Brain pericyte (primary cell): ENCODE measurements around the gene BMP2K.
"Not testable (repeated sequence)": the region's sequence is repeated elsewhere in the genome, so short reads cannot be mapped to it uniquely, and the experiment has no call there.

Source experiments
- DNase-seq: peaks from one replicate; pipeline ENCODE4 v3.0.0-alpha.2; 2012; ENCODE audit warnings: low read depth, low spot score

BMP2K gene

GRCh38 chr4:78788007-78788889, 12.1 kb downstream of the BMP2K start:
- DNase-seq: no peak

- DNase-seq: not testable (repeated sequence)
Measured at GRCh38 chr4:78795594-78796416, 19.7 kb downstream of the BMP2K start.

DNA sequence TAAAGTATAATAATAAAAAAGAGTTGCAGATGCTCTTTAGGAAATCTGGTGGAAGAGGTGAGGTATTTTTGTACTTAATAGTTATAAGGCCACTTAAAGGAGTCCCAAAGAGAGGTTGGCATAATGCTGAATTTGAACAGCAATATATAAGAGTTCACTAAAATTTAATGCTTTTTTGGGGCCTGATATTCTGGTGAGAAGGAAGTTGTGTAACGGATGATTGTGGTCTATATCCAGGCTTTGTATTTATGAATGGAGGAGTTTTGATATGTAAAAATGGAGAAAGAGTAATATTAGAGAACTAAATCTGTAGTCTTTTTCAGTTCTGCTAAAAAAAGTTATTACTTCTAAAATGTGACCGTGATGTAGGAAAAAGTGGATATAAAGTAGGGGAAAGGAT, 20.4 kb downstream of the BMP2K start:
- no peak for DNase-seq

DNA sequence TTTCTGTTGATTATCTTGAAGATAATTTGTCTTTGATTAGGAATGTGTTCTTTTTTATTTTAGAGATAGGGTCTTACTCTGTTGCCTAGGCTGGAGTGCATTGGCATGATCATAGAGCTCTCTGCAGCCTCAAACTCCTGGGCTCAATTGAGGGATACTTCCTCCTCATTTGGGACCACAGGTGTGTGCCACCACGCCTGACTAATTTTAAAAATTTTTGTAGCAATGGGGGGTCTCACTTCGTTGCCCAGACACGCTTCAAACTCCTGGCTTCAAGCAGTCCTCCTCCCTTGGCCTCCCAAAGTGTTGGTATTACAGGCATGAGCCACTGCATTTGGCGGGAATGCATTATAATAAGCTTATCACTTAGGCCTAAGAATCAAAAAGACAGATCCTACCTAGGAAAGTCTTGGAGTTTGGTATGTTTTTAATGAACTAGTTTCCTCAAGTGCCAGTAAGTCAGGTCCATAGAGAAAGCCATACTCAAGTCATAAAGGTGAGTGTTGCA, 21.7 kb downstream of the BMP2K start:
- no peak for DNase-seq

DNA sequence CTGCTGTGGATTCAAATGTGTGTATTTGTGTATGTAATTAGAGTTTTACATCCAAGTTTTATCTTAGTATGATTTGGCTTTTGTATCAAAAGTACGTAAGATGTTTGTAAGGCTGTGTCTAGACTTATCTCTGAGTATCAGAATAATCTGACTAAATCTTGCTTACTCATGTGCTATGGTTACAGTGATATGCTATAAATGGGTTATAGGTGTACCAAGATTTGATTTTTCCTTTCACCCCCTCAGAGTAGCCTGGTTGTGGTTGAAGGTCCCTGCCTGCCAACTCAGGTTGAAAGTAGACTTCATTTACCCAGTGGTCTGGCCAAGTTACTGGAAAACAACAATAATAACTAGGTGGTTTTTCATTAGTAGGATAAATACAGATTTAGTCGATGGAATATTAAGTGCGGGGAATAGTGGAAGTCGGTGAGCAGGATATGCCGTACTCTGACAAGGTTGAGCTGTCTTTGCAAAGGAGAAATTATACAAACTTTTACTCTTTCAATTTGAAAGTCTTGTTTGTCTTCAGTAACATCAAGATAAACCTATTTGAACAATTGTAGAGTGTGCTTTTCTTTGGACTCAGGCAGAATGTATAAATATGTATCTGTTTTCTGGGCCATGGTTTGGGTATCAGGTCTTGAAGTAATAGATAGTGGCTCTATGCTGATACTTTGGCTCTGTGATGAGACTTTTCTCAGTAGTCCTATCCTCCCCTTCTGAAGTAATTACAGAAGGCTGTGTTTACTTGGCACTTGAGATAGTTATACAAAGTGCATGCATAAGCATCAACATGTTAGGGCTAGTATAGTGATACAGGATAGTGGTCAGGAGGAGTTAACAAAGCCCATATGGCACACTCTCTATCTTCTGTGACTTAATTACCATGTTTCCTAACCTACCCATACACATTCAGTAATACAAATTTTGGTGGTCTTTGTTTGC, 23.7 kb downstream of the BMP2K start:
- DNase-seq: no peak

- DNase-seq: no peak
Measured at GRCh38 chr4:78800965-78801364, 24.8 kb downstream of the BMP2K start.

DNA sequence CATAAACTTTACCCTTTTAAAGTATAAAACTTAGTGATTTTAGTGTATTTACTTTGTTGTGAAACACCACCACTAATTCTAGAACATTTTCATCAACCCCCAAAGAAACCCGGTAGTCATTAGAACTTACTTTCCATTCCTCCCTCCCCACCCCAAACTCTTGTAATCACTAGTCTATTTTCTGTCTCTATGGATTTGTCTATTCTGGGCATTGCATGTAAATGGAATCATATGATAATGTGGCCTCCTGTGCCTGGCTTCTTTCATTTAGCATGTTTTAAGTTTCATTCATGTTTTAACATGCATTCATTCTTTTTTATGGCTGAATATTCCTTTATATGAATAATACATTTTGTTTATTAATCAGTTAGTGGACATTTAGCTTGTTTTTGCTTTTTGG, 27.8 kb downstream of the BMP2K start:
- no peak for DNase-seq

- DNase-seq: no peak
Measured at GRCh38 chr4:78806943-78807460, 30.9 kb downstream of the BMP2K start.

DNA sequence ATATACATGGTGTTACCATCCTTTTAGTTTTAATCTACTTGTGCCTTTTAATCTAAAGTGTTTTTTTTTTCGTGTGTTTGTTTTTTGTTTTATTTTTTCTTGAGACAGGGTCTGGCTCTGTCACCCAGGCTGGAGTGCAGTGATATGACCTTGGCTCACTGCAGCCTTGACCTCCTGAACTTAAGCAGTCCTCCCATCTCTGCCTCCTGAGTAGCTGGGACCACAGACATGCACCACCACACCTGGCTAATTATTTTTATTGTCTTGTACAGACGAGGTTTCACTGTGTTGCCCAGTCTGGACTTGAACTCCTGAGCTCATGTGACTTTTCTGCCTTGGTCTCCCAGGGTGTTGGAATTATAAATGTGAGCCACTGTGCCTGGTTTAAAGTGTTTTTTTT, 33.1 kb downstream of the BMP2K start:
- no peak for DNase-seq

- DNase-seq: no peak
Measured at GRCh38 chr4:78809928-78810835, 34.0 kb downstream of the BMP2K start.

- no peak for DNase-seq
Measured at GRCh38 chr4:78811034-78811433, 34.9 kb downstream of the BMP2K start.

- DNase-seq: no peak
Measured at GRCh38 chr4:78818530-78819079, 42.5 kb downstream of the BMP2K start.

- DNase-seq: no peak
Measured at GRCh38 chr4:78824001-78824400, 47.9 kb downstream of the BMP2K start.

GRCh38 chr4:78827191-78827590, 51.0 kb downstream of the BMP2K start:
- no peak for DNase-seq

GRCh38 chr4:78829296-78829695, 53.1 kb downstream of the BMP2K start:
- no peak for DNase-seq

DNA sequence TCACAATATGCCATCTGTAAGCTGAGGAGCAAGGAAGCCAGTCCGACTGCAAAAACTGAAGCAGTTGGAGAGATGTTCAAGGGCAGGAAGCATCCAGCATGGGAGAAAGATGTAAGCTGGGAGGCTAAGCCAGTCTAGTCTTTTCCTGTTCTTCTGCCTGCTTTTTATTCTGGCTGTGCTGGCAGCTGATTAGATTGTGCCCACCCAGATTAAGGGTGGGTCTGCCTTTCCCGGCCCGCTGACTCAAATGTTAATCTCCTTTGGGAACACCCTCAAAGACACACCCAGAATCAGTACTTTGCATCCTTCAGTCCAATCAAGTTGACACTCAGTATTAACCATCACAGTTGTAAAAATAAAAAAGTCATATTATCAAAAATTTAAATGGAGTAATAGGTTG, 63.5 kb downstream of the BMP2K start:
- not testable (repeated sequence) for DNase-seq

DNA sequence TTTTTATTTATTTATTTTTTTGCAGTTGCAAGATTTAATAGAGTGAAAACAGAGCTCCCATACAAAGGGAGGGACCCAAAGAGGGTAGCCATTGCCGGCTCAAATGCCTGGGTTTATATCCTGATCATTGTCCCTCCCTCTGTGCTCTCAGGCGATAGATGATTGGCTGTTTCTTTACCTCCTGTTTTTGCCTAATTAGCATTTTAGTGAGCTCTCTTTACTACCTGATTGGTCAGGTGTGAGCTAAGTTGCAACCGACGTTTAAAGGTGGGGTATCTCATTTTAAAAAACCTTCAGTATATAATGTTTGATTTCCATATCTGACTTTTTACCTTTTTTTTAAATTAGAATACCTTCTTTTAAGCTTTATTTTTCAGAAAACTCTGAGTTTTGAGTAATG, 64.1 kb downstream of the BMP2K start:
- not testable (repeated sequence) for DNase-seq

GRCh38 chr4:78845472-78845871, 69.3 kb downstream of the BMP2K start:
- DNase-seq: no peak

- DNase-seq: no peak
Measured at GRCh38 chr4:78846258-78846657, 70.1 kb downstream of the BMP2K start.

DNA sequence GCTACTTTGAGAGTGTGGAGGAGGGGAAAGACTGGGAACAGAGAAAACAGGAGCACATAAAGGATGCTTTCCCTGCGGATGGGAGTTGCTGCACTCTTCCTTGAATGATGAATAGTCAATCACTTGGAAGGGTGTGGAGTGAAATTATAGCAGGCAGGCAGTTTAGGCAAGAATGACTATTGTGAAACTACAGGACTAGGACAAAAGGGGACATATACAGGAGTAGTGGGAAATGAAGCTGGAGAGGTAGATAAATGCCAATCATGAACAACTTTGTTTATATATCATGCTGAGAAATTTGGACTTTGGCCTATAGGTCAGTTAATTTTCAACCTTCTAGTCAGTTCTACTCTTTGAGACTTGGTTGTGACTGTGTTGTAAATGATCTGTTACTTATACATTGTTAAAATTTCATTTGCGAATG, 86.2 kb downstream of the BMP2K start:
- DNase-seq: no peak
